Stimulated activated CD4-positive, alpha-beta T cell treated with anti-CD3 and anti-CD28 coated beads, Interleukin-12 subunit alpha, Interleukin-12 subunit beta, amount 100 ng/mL, for 4 hours (primary cell): Measurements from ENCODE around the gene TGFBR2.

ENCODE experiments used
- DNase-seq: peaks from one replicate; pipeline ENCODE4 v3.0.0-alpha.2; 2020

TGFBR2 gene

DNA sequence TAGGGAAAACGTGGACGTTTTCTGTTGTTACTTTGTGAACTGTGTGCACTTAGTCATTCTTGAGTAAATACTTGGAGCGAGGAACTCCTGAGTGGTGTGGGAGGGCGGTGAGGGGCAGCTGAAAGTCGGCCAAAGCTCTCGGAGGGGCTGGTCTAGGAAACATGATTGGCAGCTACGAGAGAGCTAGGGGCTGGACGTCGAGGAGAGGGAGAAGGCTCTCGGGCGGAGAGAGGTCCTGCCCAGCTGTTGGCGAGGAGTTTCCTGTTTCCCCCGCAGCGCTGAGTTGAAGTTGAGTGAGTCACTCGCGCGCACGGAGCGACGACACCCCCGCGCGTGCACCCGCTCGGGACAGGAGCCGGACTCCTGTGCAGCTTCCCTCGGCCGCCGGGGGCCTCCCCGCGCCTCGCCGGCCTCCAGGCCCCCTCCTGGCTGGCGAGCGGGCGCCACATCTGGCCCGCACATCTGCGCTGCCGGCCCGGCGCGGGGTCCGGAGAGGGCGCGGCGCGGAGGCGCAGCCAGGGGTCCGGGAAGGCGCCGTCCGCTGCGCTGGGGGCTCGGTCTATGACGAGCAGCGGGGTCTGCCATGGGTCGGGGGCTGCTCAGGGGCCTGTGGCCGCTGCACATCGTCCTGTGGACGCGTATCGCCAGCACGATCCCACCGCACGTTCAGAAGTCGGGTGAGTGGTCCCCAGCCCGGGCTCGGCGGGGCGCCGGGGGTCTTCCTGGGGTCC lies at the start of gene TGFBR2:
Gene TGFBR2, plus strand, starts transcription at position 301 of the 731 bp plus-strand sequence. Its CDS starts 283 bp downstream, at position 584.
- DNase-seq: peak; percentile 77

- DNase-seq: no peak
Measured at GRCh38 chr3:30557746-30558303, 48.6 kb upstream of the TGFBR2 start.

DNA sequence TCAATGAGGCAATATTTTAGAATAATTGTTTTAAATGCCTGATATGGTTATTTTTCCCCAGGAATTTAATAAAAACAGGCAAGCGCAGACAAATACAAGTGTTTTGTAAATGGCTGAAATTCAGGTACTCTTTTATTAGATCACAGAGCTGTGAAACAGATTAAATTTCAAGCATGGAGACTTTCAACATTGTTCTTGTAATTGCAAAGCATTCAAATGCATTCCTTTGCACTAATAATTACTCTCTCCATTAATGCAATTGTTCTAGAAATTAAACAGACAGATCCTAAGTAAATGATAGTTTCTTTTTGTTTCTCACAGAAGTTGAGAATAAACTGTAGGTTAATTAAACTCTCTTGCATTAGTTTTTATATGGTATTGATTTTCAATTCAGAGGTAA lies 42.4 kb upstream of the TGFBR2 start:
- DNase-seq: no peak

GRCh38 chr3:30567139-30567753 lies 39.2 kb upstream of the TGFBR2 start:
- DNase-seq: no peak

- no peak for DNase-seq
Measured at GRCh38 chr3:30576946-30577345, 29.5 kb upstream of the TGFBR2 start.

GRCh38 chr3:30577788-30578187 lies 28.6 kb upstream of the TGFBR2 start:
- DNase-seq: no peak

GRCh38 chr3:30578479-30578878 lies 27.9 kb upstream of the TGFBR2 start:
- DNase-seq: no peak

DNA sequence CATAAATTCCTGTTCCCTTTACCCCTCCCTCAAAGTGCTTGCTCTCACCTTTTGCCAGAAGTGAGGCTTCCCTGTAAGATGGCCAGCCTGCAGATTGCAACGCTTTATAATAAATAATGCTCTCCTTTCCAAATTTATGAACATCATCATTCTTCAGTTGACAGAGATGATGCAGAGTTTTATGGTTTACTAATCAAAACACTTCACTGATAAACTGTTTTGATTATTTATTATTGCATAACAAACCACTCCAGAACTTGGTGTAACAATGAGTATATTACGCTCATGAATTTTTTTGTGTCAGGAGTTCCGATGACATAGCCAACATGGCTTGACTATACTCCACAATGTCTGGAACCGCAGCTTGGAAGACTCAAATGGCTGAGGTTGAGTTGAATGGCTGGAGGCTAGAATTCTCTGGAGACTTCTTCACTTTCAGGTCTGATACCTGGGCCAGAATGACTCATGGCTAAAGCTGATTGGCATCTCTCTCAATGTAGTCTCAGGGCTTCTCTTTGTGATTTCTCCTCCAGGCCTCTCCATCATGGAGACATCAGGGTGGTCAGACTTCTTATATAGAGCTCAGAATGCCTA lies 27.3 kb upstream of the TGFBR2 start:
- no peak for DNase-seq

DNA sequence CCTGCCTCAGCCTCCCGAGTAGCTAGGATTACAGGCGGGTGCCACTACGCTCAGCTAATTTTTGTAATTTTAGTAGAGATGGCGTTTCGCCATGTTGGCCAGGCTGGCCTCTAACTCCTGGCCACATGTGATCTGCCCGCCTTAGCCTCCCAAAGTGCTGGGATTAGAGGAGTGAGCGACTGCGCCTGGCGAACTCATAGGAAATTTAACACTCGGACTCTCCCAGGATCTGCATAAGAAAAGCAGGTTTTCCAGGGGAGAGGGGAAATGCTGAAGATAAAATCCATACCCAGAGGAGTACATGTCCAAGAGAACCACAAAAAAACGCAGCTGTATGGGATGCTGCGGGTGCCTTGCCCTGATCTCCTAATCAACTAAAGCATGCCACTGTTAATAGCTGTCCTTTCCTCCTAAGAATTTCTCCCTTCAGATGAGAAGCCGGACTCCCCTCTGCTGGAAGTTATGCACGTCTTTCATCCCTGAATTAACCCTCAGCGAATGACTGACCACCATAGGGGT lies 25.3 kb upstream of the TGFBR2 start:
- DNase-seq: no peak

GRCh38 chr3:30581982-30582381 lies 24.4 kb upstream of the TGFBR2 start:
- no peak for DNase-seq

DNA sequence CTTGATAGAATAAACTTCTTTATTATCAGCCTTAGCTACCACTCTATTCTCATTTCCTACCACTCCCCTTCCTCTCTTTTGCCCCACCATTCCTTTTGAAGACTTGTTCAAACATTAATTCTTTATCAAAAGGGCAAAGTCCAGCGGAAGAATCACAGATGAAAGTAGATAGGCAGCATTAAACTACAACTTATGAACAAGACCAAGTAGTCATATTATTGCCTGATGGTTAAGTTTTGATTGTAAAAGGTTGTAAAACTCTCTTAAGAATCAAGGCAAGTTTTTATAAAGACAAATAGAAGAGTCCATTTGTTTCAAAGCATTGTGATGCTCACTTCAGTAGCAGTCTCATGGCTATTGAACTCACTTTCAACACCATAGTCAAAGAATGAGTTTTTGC lies 22.4 kb upstream of the TGFBR2 start:
- DNase-seq: no peak

- DNase-seq: no peak
Measured at GRCh38 chr3:30585654-30586053, 20.7 kb upstream of the TGFBR2 start.

GRCh38 chr3:30586096-30586805 lies 20.1 kb upstream of the TGFBR2 start:
- DNase-seq: no peak

DNA sequence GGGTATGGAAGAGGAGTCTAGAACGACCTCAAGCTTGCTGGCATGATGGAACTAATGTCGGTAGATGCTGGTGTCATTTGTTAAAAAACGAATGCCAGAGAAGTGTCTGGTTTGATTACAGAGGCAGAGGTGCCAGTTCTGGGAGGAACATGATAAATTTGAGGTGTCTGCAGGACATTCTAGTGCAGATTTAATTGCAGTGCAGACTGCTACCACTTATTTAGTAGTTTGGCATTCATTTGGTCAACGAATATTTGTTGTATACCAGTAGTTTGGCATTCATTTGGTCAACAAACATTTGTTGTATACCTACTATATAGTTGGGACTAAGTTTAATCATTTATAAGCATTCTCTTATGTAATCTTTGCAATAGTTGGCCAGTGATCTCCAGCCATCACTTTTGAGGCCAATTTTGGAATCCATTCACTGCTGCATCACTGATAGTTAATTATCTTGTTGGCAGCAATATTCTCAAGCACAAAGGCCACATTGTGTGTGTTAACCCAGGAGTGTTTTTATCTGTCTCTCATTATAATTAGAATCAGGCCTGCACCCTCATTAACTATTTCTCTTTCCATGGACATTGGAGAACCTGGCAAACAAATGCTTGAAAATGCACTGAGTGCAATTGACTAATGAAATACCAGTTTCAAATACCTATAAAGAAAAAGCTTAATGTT lies 19.5 kb upstream of the TGFBR2 start:
- DNase-seq: no peak

- DNase-seq: no peak
Measured at GRCh38 chr3:30587904-30588303, 18.5 kb upstream of the TGFBR2 start.

DNA sequence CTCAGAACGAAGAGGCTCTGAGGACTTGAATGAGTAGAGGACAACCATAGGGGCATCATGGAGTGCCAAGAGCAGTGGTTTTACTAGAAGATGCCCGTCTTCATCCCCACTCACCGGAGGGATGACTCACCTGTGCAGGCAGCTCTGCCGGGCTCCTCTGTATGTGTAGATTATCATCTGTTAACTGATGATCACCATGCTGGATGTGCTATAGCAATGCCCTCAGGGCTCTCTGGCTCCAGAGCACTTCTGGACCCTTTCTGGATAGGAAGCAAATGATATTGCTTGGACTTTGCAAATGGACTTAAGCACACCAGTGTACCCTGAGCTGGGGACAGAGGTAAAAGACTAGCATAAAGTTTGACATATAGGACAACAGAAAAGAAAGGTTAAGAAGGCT lies 10.2 kb upstream of the TGFBR2 start:
- no peak for DNase-seq

GRCh38 chr3:30597131-30597768 lies 9.2 kb upstream of the TGFBR2 start:
- DNase-seq: no peak

DNA sequence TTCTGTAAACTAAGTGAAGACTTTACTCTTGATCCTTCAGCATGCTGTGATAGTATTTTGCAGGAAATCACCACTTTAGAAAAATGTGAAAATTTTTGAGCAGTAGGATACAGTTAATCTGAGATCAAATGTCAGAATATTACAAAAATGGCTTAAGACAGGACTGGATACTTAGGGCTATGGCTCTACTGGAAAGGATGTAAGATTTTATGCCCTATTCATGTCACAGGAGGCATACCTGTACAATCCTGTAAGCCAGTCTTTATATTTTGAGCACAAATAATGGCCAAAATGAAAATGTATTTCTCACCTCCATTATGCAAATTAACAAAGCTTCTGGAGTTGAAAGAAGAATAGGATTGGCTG lies 8.6 kb upstream of the TGFBR2 start:
- no peak for DNase-seq

GRCh38 chr3:30598668-30599545 lies 7.5 kb upstream of the TGFBR2 start:
- DNase-seq: no peak

GRCh38 chr3:30600572-30600971 lies 5.8 kb upstream of the TGFBR2 start:
- no peak for DNase-seq

GRCh38 chr3:30602946-30603345 lies 3.5 kb upstream of the TGFBR2 start:
- no peak for DNase-seq
